ENCODE data around the gene TMEM221. TPM values are rescaled to one million over a fixed set of nuclear protein-coding genes. Genes with fewer than 3 reads are reported as not detected.
A peak's percentile ranks its signal among the peaks of the same experiment; 100 is the strongest.

The TMEM221 gene
- total and polyA plus RNA-seq, 9 of the 15 experiments (the other 6 are each of a cell fraction or from before 2014, with no cell fraction given): 0.06 to 0.35 TPM; not detected in 7

DNA sequence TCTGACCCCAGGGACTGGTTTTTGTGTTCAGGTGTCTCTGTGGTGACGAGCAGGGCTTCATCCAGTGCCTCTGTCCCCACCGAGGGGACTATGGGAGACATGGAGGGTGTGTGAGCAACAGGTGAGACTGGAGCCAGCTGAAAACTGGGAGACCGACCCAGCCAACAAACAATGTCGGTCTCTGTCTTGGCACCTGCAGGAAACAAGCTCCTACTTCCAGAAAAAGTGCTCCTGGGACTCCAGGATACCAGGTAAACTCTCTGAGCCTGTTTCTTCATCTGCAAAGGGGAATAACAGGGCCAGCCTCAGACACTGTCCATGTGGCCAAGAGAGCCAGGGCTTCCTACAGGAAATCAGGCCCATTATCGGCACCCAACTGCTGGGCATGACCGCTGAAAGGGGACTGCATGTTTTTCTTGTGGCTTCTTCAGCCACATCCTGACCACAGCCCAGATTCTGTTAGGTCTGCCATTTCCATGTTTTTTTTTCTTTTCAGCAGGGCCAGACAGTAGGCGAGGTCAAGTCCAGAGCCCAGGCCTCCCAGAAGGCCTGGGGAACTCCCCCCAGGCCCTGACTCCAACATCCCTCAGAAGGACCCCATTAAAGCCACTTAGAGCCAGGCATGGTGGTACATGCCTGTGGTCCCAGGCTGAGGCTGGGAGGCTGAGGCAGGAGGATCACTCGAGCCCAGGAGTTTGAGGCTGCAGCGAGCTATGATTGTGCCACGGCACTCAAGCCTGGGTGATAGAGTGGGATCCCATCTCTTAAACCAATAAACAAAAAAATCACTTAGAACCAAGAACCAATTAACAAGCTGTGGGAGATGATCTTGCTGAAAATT is 42.2 kb downstream of the TMEM221 start (continued):
- TF ChIP-seq, protein P1, sequence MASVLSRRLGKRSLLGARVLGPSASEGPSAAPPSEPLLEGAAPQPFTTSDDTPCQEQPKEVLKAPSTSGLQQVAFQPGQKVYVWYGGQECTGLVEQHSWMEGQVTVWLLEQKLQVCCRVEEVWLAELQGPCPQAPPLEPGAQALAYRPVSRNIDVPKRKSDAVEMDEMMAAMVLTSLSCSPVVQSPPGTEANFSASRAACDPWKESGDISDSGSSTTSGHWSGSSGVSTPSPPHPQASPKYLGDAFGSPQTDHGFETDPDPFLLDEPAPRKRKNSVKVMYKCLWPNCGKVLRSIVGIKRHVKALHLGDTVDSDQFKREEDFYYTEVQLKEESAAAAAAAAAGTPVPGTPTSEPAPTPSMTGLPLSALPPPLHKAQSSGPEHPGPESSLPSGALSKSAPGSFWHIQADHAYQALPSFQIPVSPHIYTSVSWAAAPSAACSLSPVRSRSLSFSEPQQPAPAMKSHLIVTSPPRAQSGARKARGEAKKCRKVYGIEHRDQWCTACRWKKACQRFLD (CRISPR knock-in tag; IDR thresholded peaks at IDR 0.05): peak; percentile 58; the same call in 1 of the 2 replicates
- peak in 1 of 2 experiments; percentile 1; a peak in 1 of 4 replicates for TF ChIP-seq SIN3A (IDR thresholded peaks at IDR 0.05; ENCODE audit: borderline replicate concordance in 2 of 2, control insufficient read depth in 1 of 2, low read depth in 2 of 2, low read length in 2 of 2)
- TF ChIP-seq HSF4 (CRISPR knock-in tag; IDR thresholded peaks at IDR 0.05; ENCODE audit: borderline replicate concordance): no peak
- peak; percentile 61; the same call in 1 of the 2 replicates for TF ChIP-seq ZBTB1 (CRISPR knock-in tag; IDR thresholded peaks at IDR 0.05; ENCODE audit: borderline replicate concordance, low read depth)
- peak; percentile 27; the same call in 1 of the 2 replicates for TF ChIP-seq CBFA2T3 (IDR thresholded peaks at IDR 0.05)
- TF ChIP-seq, protein P2, sequence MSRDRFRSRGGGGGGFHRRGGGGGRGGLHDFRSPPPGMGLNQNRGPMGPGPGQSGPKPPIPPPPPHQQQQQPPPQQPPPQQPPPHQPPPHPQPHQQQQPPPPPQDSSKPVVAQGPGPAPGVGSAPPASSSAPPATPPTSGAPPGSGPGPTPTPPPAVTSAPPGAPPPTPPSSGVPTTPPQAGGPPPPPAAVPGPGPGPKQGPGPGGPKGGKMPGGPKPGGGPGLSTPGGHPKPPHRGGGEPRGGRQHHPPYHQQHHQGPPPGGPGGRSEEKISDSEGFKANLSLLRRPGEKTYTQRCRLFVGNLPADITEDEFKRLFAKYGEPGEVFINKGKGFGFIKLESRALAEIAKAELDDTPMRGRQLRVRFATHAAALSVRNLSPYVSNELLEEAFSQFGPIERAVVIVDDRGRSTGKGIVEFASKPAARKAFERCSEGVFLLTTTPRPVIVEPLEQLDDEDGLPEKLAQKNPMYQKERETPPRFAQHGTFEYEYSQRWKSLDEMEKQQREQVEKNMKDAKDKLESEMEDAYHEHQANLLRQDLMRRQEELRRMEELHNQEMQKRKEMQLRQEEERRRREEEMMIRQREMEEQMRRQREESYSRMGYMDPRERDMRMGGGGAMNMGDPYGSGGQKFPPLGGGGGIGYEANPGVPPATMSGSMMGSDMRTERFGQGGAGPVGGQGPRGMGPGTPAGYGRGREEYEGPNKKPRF (IDR thresholded peaks at IDR 0.05; ENCODE audit: low read depth, low read length): no peak
- TF ChIP-seq C11orf30 (IDR thresholded peaks at IDR 0.05; ENCODE audit: low read depth): no peak
- TF ChIP-seq ZNF583 (CRISPR knock-in tag; IDR thresholded peaks at IDR 0.05): no peak
- TF ChIP-seq SMAD4 (CRISPR knock-in tag; conservative IDR thresholded peaks at IDR 0.05): peak; percentile 70
- TF ChIP-seq, protein P3, sequence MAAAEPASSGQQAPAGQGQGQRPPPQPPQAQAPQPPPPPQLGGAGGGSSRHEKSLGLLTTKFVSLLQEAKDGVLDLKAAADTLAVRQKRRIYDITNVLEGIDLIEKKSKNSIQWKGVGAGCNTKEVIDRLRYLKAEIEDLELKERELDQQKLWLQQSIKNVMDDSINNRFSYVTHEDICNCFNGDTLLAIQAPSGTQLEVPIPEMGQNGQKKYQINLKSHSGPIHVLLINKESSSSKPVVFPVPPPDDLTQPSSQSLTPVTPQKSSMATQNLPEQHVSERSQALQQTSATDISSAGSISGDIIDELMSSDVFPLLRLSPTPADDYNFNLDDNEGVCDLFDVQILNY (CRISPR knock-in tag; IDR thresholded peaks at IDR 0.05): 0 out of 2 replicates have a peak, but pooled peaks have one; percentile 6
- TF ChIP-seq NCOA4 (IDR thresholded peaks at IDR 0.05; ENCODE audit: partially characterized antibody): no peak
- TF ChIP-seq ETV1 (tag; conservative IDR thresholded peaks at IDR 0.05; ENCODE audit: low read depth): peak; percentile 35; the same call in 1 of the 2 replicates
- 0 out of 2 replicates have a peak, but pooled peaks have one; percentile 1 for TF ChIP-seq BACH1 (tag; IDR thresholded peaks at IDR 0.05)
- TF ChIP-seq ZNF217 (CRISPR knock-in tag; IDR thresholded peaks at IDR 0.05): no peak
- 0 out of 2 replicates have a peak, but pooled peaks have one; percentile 24 for TF ChIP-seq RNF2 (IDR thresholded peaks at IDR 0.05)
- peak; percentile 27; the same call in 1 of the 2 replicates for TF ChIP-seq KAT7 (CRISPR knock-in tag; IDR thresholded peaks at IDR 0.05; ENCODE audit: borderline replicate concordance)
- TF ChIP-seq GABPB1 (CRISPR knock-in tag; IDR thresholded peaks at IDR 0.05): no peak
- TF ChIP-seq PCBP1 (IDR thresholded peaks at IDR 0.05; ENCODE audit: low read depth, low read length, poor library complexity, severe bottlenecking): no peak
- 0 out of 2 replicates have a peak, but pooled peaks have one; percentile 37 for TF ChIP-seq FOXK1 (CRISPR knock-in tag; IDR thresholded peaks at IDR 0.05; ENCODE audit: borderline replicate concordance)
- no peak for TF ChIP-seq ZBED1 (IDR thresholded peaks at IDR 0.05)
- TF ChIP-seq NR1H2 (CRISPR knock-in tag; IDR thresholded peaks at IDR 0.05): 0 out of 2 replicates have a peak, but pooled peaks have one; percentile 8
- no peak for TF ChIP-seq CBX8 (IDR thresholded peaks at IDR 0.05; ENCODE audit: borderline replicate concordance, extremely low read depth, low read depth, low read length, poor library complexity, severe bottlenecking)
- TF ChIP-seq KDM1A (IDR thresholded peaks at IDR 0.05): peak in 1 of 2 experiments; percentile 49; a peak in 2 of 4 replicates

Data from K562 (cell line).